Measurements from ENCODE around the gene ZNF235. TPM values are rescaled to one million over a fixed set of nuclear protein-coding genes. Genes with fewer than 3 reads are reported as not detected.

ZNF235 gene
- total and polyA plus RNA-seq, 2 donors (not counting 1 experiment from before 2014, with no cell fraction given): 4.7 to 19.5 TPM

GRCh38 chr19:44258835-44259413 is 45.9 kb downstream of the ZNF235 start:
- H3K36me3 ChIP-seq (replicated peaks in 1 of 2; ENCODE audit: control extremely low read depth in 1 of 2, control insufficient read depth in 1 of 2, extremely low read depth in 1 of 2, insufficient read depth in 2 of 2, low read length in 1 of 2): no peaks in the 10 kb centered on the region
- H3K9me3 ChIP-seq (ENCODE audit: control extremely low read depth in 1 of 3, control insufficient read depth in 2 of 3, insufficient read depth in 1 of 3, low read length in 2 of 3): peaks cover 14 to 34% (median 30%) of the 10 kb centered on the region in 3 donors
- DNase-seq (no peak), ATAC-seq (ENCODE audit: low read depth) (no peak)
- Mint-ChIP-seq H3K4me3 (peak overlapping the region; percentile 55), H3K9me3 (ENCODE audit: insufficient read depth) (peaks cover 32% of the 10 kb centered on the region), H3K27me3 (no peaks in the 10 kb centered on the region), H3K27ac (no peak overlapping the region), H3K4me1 (peaks cover 12% of the 10 kb centered on the region)
- no peak overlapping the region for H3K4me3 ChIP-seq (ENCODE audit: control extremely low read depth in 1 of 5, extremely low read depth in 1 of 5, insufficient read depth in 1 of 5, low read depth in 2 of 5, low read length in 4 of 5)
- TF ChIP-seq CTCF (IDR thresholded peaks at IDR 0.05): no peak
- no peak for TF ChIP-seq EZH2 (IDR thresholded peaks at IDR 0.05; ENCODE audit: borderline replicate concordance, insufficient read depth, low read depth, low read length, poor library complexity, severe bottlenecking)
- intact Hi-C loops (cut with micrococcal nuclease): loop anchor here (1.0 to 5.0 kb wide), 3 partner anchors 46 to 52 kb away; partner anchors contain the start of genes ZNF227 and ZNF235
- no peaks in the 10 kb centered on the region for H3K27me3 ChIP-seq (replicated peaks in 1 of 4; ENCODE audit: control extremely low read depth in 1 of 4, control insufficient read depth in 3 of 4, insufficient read depth in 4 of 4, low read length in 3 of 4)
- H3K79me2 ChIP-seq (ENCODE audit: control insufficient read depth, insufficient read depth, low read length): no peaks in the 10 kb centered on the region
- no peak overlapping the region for H3K27ac ChIP-seq (ENCODE audit: low read length in 2 of 2)
- no peak overlapping the region for H3K4me2 ChIP-seq (replicated peaks; ENCODE audit: low read depth, low read length, poor library complexity, severe bottlenecking)
- no CpG with 5 or more reads among the region's 2 CpGs for WGBS (ENCODE audit: insufficient coverage)
- no peak overlapping the region for H3K9ac ChIP-seq (ENCODE audit: low read length)
- peaks cover 5 to 13% of the 10 kb centered on the region in 2 donors for H3K4me1 ChIP-seq (ENCODE audit: control insufficient read depth in 2 of 2, insufficient read depth in 2 of 2, low read length in 2 of 2)
- H4K20me1 ChIP-seq (ENCODE audit: control insufficient read depth, insufficient read depth, low read length, poor library complexity, severe bottlenecking): no peaks in the 10 kb centered on the region
- no peak overlapping the region for H2AFZ ChIP-seq (ENCODE audit: insufficient read depth, low read depth, low read length, poor library complexity, severe bottlenecking)
- ChIA-PET POLR2A (interaction anchor here (0.8 kb wide), 2 partner anchors 46 to 86 kb away, joined by 3 read pairs; partner anchors contain the start of gene ZNF235), CTCF (interaction anchor here (1.1 kb wide), 1 partner anchor 47 kb away, joined by 4 read pairs; the partner anchor contains the start of gene ZNF227)

GRCh38 chr19:44258136-44258535 is 46.7 kb downstream of the ZNF235 start:
- H3K9ac ChIP-seq (ENCODE audit: low read length): no peak overlapping the region
- Mint-ChIP-seq H3K9me3 (ENCODE audit: insufficient read depth) (peaks cover 31% of the 10 kb centered on the region), H3K4me3 (no peak overlapping the region), H3K27ac (no peak overlapping the region), H3K27me3 (no peaks in the 10 kb centered on the region), H3K4me1 (peaks cover 12% of the 10 kb centered on the region)
- ChIA-PET POLR2A (no interaction called here), CTCF (no interaction called here)
- H3K27me3 ChIP-seq (replicated peaks in 1 of 4; ENCODE audit: control extremely low read depth in 1 of 4, control insufficient read depth in 3 of 4, insufficient read depth in 4 of 4, low read length in 3 of 4): no peaks in the 10 kb centered on the region
- H3K36me3 ChIP-seq (replicated peaks in 1 of 2; ENCODE audit: control extremely low read depth in 1 of 2, control insufficient read depth in 1 of 2, extremely low read depth in 1 of 2, insufficient read depth in 2 of 2, low read length in 1 of 2): no peaks in the 10 kb centered on the region
- ATAC-seq (ENCODE audit: low read depth) (no peak), DNase-seq (no peak)
- intact Hi-C loops (cut with micrococcal nuclease): loop anchor here (2.0 to 5.0 kb wide), 2 partner anchors 45 to 49 kb away; partner anchors contain the start of genes ZNF227 and ZNF235
- no peaks in the 10 kb centered on the region for H4K20me1 ChIP-seq (ENCODE audit: control insufficient read depth, insufficient read depth, low read length, poor library complexity, severe bottlenecking)
- no peak overlapping the region for H3K27ac ChIP-seq (ENCODE audit: low read length in 2 of 2)
- H3K4me2 ChIP-seq (replicated peaks; ENCODE audit: low read depth, low read length, poor library complexity, severe bottlenecking): no peak overlapping the region
- H3K4me1 ChIP-seq (ENCODE audit: control insufficient read depth in 2 of 2, insufficient read depth in 2 of 2, low read length in 2 of 2): peaks cover 5 to 13% of the 10 kb centered on the region in 2 donors
- no peak overlapping the region for H2AFZ ChIP-seq (ENCODE audit: insufficient read depth, low read depth, low read length, poor library complexity, severe bottlenecking)
- TF ChIP-seq EZH2 (IDR thresholded peaks at IDR 0.05; ENCODE audit: borderline replicate concordance, insufficient read depth, low read depth, low read length, poor library complexity, severe bottlenecking) (no peak), CTCF (IDR thresholded peaks at IDR 0.05) (no peak)
- H3K4me3 ChIP-seq (ENCODE audit: control extremely low read depth in 1 of 5, extremely low read depth in 1 of 5, insufficient read depth in 1 of 5, low read depth in 2 of 5, low read length in 4 of 5): no peak overlapping the region
- WGBS (ENCODE audit: insufficient coverage): no CpG with 5 or more reads among the region's 1 CpG
- peaks cover 14 to 40% (median 32%) of the 10 kb centered on the region in 3 donors for H3K9me3 ChIP-seq (ENCODE audit: control extremely low read depth in 1 of 3, control insufficient read depth in 2 of 3, insufficient read depth in 1 of 3, low read length in 2 of 3)
- H3K79me2 ChIP-seq (ENCODE audit: control insufficient read depth, insufficient read depth, low read length): no peaks in the 10 kb centered on the region
